HG03439 (cell line): ENCODE results near the gene GBA3.

ENCODE experiments used
- ATAC-seq: cut with Tn5 transposase; IDR thresholded peaks from one replicate; pipeline ENCODE4 v1.9.1; 2021; ENCODE audit warnings: mild to moderate bottlenecking, moderate library complexity; ENCODE audit not compliant: unreplicated experiment

GBA3 gene

GRCh38 chr4:22692736-22693135, at the start of gene GBA3:
Gene GBA3, plus strand, starts transcription at chr4:22692937.
- ATAC-seq, result no peak

GRCh38 chr4:22643952-22644351, 48.8 kb upstream of the GBA3 start:
- ATAC-seq, result no peak

GRCh38 chr4:22645481-22646182, 47.1 kb upstream of the GBA3 start:
- ATAC-seq, result no peak

- ATAC-seq, result no peak
These were observed 43.7 kb upstream of the GBA3 start for GRCh38 chr4:22648996-22649395.

GRCh38 chr4:22650771-22651170, 42.0 kb upstream of the GBA3 start:
- ATAC-seq, result no peak

- no peak for ATAC-seq
These were observed 39.0 kb upstream of the GBA3 start for GRCh38 chr4:22653752-22654151.

- no peak for ATAC-seq
These were observed 31.3 kb upstream of the GBA3 start for GRCh38 chr4:22661443-22661842.

- no peak for ATAC-seq
These were observed 25.3 kb upstream of the GBA3 start for GRCh38 chr4:22667332-22667940.

GRCh38 chr4:22668301-22668700, 24.4 kb upstream of the GBA3 start:
- no peak for ATAC-seq

- ATAC-seq, result no peak
These were observed 24.0 kb upstream of the GBA3 start for GRCh38 chr4:22668702-22669101.

- no peak for ATAC-seq
These were observed 21.8 kb upstream of the GBA3 start for GRCh38 chr4:22670956-22671355.

- no peak for ATAC-seq
These were observed 20.2 kb upstream of the GBA3 start for GRCh38 chr4:22672519-22672918.

GRCh38 chr4:22672944-22673343, 19.8 kb upstream of the GBA3 start:
- no peak for ATAC-seq

GRCh38 chr4:22674700-22675099, 18.0 kb upstream of the GBA3 start:
- ATAC-seq, result no peak

GRCh38 chr4:22676063-22676462, 16.7 kb upstream of the GBA3 start:
- no peak for ATAC-seq

- ATAC-seq, result no peak
These were observed 15.0 kb upstream of the GBA3 start for GRCh38 chr4:22677780-22678179.

- no peak for ATAC-seq
These were observed 13.5 kb upstream of the GBA3 start for GRCh38 chr4:22678940-22679854.

GRCh38 chr4:22680065-22680642, 12.6 kb upstream of the GBA3 start:
- ATAC-seq, result no peak

- ATAC-seq, result no peak
These were observed 9.0 kb upstream of the GBA3 start for GRCh38 chr4:22683726-22684125.

GRCh38 chr4:22686141-22686540, 6.6 kb upstream of the GBA3 start:
- ATAC-seq, result no peak

- no peak for ATAC-seq
These were observed 4.5 kb upstream of the GBA3 start for GRCh38 chr4:22688236-22688635.
